NCI-H2196 (cell line): ENCODE data around the gene ITGA5.

Experiments
- DNase-seq: peaks from one replicate; lab custom pipeline; 2025; ENCODE audit not compliant: unreplicated experiment; lab: John Stamatoyannopoulos, UW

Gene ITGA5

GRCh38 chr12:54419088-54419887 is at the start of gene ITGA5:
Gene ITGA5 (minus strand): TSS chr12:54419266. CDS start chr12:54419198, 68 bp downstream.
- no peak for DNase-seq

DNA sequence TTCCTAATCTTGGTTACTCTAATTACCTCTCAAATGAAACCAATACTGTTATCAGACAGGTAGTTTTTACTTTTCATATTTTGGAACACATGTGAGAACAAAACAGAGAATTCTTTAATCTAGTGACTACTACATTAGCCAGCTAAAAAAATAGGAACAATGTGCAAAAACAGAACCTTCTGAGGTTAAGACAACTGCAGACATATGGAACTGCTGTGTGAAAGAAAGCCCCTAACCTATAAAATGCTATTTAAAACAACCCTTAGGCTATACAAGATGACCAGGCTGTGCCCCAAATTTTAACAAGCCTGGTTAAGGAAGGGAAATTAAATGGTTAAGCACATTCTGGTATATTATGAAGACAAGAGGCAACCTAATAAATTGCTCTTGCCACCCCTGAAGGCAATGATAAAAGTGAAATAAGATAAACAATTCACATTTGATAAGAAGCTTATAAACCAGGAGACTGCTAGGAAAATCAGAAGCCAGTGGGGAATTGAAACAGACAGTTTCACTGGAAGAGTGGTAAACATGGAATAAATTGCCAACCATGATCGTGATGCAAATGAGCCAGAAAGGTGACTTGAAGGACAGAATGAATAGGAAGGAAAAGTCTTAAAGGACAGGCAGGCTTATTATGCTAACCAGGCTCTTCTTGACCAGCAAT is 46.9 kb upstream of the ITGA5 start:
- DNase-seq, result no peak

- DNase-seq, result no peak
Observed at GRCh38 chr12:54463484-54463883, 44.4 kb upstream of the ITGA5 start.

DNA sequence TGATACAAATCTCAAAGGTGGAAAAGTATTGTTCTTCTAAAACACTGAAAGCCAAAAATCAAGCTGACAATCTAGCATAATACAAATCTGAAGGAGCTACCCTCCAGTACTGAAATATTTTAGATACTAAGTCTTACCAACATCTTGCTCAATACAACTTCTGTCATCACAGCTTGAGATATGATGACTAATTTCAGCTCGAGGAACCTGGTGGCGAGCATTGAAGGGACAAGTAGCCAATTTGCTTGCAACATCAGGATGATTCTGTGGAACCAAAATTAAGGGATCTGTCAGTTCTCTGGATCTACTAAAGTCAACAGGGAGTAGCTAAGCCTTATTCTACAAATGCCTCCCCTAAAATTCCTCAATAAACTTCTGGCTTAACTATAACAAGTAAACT is 44.0 kb upstream of the ITGA5 start:
- no peak for DNase-seq

GRCh38 chr12:54460317-54460923 is 41.4 kb upstream of the ITGA5 start:
- DNase-seq, result no peak

DNA sequence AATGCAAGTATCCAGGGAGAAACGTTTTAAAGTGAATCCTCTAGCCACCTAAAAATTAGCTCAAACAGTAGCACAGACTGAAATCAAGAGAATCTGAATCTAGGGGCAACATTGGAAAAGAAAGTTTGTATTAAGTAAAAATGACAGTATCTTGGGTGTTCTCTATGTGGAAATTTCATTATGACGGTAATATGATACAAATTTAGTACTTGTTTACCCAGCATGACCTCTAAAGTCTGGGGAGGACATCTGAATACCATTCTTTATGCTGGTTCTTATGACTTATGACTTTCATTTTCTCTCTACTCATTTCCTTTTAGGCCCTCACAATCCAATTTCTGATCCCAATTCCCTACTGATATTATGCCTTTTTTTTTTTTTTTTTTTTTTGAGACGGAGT is 40.3 kb upstream of the ITGA5 start:
- no peak for DNase-seq

GRCh38 chr12:54455760-54456469 is 36.8 kb upstream of the ITGA5 start:
- no peak for DNase-seq

DNA sequence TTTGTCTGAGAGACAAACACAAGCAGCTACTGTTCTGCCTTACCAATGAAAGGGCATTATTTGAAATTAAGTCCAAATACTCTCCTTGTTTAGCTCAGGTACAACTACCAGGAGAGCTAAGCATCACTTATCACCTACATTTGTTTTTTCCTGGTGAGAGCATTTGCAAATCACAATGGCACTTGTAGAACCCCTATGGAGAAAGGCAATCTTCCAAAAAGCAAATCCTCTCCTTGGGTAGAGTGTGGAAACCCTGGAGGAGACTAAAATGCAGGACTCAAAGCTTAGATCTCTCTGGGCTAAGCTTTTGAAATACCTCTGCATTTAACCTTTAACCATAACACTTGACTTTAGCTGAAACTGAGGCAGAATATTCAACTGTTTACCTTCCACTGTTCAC is 33.6 kb upstream of the ITGA5 start:
- no peak for DNase-seq

DNA sequence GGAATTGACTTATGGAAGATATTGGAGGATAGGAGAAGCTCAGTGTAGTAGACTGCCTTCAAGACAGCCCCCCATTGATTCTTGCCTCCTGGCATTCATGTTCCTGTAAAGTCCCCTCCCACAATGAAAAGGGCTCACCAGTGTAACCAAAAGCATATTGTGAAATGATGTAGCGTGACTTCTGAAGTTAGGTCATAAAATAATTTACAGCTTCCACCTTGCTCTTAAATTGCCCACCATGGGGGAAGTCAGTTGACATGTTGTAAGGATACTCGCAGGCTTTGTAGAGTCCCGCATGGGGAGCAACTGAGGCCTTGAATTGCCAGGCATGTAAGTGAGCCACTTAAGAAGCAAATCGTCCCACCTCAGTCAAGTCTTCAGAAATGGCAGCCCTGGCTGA is 29.3 kb upstream of the ITGA5 start:
- no peak for DNase-seq

- DNase-seq, result no peak
Observed at GRCh38 chr12:54447917-54448316, 28.9 kb upstream of the ITGA5 start.

GRCh38 chr12:54444206-54444605 is 25.1 kb upstream of the ITGA5 start:
- no peak for DNase-seq

DNA sequence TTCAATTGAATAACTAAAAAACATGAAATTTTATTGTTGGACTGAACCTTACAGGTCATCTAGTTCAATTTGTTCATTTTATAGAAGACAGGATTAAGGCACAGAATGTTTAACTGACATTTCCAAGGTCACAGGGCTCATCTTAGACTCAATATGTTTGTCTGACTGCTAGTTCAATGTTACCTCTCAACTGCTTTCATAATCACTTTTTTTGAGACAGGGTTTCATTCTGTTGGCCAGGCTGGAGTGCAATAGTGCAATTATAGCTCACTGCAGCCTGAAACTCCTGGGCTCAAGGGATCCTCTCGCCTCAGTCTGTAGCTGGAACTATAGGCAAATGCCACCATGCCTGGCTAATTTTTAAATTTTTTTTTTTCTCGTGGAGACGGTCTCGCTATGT is 24.4 kb upstream of the ITGA5 start:
- no peak for DNase-seq

DNA sequence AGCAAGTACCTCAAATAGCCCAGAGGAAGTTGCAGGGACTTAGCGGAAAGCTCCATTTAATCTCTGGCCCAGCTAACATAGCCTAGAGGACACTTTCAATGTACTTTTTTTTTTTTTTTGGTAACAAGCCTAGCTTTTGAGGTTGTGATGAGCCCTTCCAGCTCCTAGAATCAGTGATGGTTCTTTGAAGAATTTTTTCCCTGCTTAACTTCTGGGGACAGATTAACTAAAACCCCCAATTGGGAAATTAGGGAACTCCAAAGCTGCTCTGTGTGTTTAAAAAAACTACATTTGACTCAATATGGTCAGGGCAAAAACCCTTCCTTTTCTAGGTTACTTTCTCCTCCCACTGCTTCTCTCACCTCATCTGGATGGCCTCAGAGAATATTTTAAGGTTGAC is 23.9 kb upstream of the ITGA5 start:
- no peak for DNase-seq

- DNase-seq, result no peak
Observed at GRCh38 chr12:54442099-54442498, 23.0 kb upstream of the ITGA5 start.

DNA sequence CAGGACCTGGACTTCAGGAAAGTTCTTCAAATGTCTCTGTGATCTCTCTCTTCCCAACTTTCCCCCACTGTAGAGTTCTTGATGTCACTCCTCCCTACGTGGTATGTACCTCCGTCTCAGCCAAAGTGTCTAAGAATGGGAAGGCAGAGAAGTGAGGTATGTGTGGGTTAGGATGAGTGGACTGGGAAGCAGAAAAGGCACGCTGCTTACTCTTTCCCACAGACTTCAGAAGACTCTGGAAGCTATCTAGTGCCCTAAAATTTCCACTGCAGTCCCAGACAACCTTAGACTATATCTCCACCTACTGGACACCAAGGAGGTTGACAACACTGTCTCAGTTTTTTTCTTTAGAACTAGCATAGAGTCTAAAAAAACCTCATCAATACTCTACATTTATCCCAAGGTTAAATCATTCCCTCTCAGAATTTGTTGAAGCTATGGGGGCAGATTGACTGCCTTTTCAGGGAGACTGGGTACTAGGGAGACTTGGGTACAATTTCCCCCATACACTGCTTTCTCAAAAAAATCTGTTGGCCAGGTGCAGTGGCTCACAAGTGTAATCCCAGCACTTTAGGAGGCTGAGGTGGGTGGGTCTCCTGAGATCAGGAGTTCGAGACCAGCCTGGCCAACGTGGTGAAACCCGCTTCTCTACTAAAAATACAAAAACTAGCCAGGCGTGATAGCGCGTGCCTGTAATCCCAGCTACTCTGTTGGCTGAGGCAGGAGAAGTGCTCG is 20.6 kb upstream of the ITGA5 start:
- peak; percentile 49 for DNase-seq

GRCh38 chr12:54439096-54439495 is 20.0 kb upstream of the ITGA5 start:
- DNase-seq, result no peak

GRCh38 chr12:54438517-54438916 is 19.5 kb upstream of the ITGA5 start:
- no peak for DNase-seq

DNA sequence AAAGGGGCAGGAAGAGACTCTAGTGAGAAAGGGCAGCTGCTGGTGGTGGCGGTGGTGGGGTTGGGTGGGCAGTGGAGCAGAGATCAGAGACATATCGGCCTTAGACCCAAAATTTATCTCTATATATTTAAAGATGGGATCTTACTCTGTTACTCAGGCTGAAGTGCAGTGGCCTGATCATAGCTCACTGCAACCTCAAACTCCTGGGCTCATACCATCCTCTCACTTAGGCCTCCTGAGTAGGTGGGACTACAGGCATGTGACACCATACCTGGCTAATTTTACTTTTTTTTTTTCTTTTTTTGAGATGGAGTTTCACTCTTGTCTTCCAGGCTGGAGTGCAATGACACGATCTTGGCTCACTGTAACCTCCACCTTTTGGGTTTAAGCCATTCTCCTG is 18.6 kb upstream of the ITGA5 start:
- no peak for DNase-seq

DNA sequence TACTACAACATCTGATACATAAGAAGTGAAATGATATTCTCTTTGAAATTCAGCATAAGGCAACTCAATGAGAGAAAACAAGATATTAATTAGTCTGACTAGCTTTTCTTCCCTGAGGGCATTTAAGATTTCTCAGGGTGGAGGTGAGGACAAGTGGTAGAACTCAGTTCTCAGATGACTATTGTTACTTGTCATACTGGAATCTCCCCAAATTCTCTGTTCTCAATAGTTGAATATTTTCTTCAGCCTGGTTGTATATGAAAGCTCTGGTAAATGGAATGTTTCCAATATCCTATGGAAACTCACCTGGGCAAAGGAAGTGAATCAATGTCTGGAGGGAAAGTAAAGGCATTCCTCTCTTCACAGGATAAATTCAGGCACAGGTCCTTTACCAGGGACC is 18.2 kb upstream of the ITGA5 start:
- DNase-seq, result no peak

- no peak for DNase-seq
Observed at GRCh38 chr12:54432815-54433164, 13.7 kb upstream of the ITGA5 start.
